Epithelial cell of esophagus (primary cell): ENCODE measurements around the gene TOR2A.

Experiments
- DNase-seq: peaks from one replicate; pipeline ENCODE4 v3.0.0; 2010; ENCODE audit warnings: low read depth
- H3K4me3 ChIP-seq: 2 replicates; pipeline ENCODE4 v1.5.1; 2011; ENCODE audit warnings: mild to moderate bottlenecking, low read length, control low read depth
- TF ChIP-seq, protein P1 (sequence below): IDR thresholded peaks from 2 replicates; pipeline ENCODE4 v1.5.1; 2011; ENCODE audit warnings: low read depth, mild to moderate bottlenecking, low read length, control low read depth, inconsistent platforms; ENCODE audit not compliant: insufficient read depth; ENCODE audit errors: missing control alignments

The TOR2A gene

GRCh38 chr9:127720031-127720864 is 14.8 kb downstream of the TOR2A start:
- TF ChIP-seq, protein P1, sequence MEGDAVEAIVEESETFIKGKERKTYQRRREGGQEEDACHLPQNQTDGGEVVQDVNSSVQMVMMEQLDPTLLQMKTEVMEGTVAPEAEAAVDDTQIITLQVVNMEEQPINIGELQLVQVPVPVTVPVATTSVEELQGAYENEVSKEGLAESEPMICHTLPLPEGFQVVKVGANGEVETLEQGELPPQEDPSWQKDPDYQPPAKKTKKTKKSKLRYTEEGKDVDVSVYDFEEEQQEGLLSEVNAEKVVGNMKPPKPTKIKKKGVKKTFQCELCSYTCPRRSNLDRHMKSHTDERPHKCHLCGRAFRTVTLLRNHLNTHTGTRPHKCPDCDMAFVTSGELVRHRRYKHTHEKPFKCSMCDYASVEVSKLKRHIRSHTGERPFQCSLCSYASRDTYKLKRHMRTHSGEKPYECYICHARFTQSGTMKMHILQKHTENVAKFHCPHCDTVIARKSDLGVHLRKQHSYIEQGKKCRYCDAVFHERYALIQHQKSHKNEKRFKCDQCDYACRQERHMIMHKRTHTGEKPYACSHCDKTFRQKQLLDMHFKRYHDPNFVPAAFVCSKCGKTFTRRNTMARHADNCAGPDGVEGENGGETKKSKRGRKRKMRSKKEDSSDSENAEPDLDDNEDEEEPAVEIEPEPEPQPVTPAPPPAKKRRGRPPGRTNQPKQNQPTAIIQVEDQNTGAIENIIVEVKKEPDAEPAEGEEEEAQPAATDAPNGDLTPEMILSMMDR, result no peak
- no peak overlapping the region for H3K4me3 ChIP-seq
- no peak for DNase-seq

- TF ChIP-seq, protein P1, result no peak
- no peak overlapping the region for H3K4me3 ChIP-seq
- no peak for DNase-seq
These were observed 17.3 kb downstream of the TOR2A start for GRCh38 chr9:127717766-127718165.

DNA sequence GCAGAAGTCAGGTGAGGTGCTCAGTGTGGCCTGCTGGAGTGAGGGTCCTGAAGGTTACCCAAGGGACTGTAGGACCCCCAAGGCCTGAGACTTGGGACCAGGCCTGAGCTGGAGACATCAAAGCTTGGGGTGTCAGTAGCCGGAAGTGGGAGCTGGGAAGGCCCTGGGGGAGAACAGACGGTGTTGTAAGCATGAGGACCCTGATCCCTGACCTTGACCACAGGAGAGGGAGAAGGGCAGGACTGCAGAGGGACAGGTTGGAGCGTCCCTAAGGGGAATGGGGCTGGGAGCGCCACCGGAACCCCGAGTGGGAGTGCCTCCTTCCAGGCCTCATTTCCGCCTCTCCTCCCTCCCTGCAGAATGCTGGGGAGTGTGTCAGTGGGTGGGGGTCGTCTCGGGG is 18.7 kb downstream of the TOR2A start:
- no peak for DNase-seq
- H3K4me3 ChIP-seq, result no peak overlapping the region
- TF ChIP-seq, protein P1, result no peak

DNA sequence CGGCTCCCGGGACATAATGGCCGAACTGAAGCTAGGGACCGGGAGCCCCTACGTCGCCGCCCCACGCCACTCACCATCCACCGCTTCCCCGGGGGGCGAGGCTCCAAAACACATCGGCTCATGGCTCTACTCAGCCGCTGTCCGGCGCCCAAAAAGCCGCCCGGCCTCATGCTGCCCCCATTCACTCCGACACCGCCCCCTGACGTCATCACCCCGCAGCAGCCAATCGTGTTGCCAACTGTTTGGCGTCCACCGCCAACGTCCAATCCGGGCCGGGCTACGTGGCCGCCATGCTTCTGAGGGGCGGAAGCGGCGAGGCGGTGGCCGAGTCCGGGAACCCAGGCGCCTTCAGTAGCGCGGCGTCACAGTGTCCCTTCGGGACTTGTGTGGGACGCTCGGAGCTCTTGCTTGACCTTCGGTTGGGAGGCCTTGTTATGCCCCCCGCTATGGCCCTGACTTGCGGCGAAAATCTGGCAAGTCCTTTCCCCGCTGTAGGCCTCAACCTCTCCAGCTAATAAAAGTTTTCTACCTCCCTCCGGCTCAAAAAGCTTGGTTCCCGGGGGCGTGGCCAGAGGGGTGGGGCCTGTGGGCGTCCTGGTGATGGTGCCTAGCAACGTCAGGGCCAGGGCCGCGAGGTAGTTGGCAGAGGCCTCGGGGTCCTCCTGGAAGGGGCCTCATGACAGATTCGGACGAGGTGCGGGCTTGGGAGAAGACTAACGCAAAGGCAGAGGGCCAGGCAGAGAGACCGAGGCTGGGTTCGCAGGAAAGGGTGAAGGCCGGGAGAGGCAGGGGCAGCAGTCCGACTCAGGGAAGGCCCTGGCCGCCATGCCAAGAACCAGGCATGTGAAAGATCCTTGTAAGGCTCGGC is 19.4 kb downstream of the TOR2A start, which contains the start of the genes PTRH1 and TTC16:
Gene PTRH1, minus strand, starts transcription at position 194 of the 868 bp plus-strand sequence. Its CDS starts 24 bp downstream, at position 170.
Gene TTC16, plus strand, starts transcription at position 610 of the 868 bp plus-strand sequence. Its CDS starts 67 bp downstream, at position 677.
- peak; percentile 97 for DNase-seq
- peak within 1 kb of the TSS; percentile 73 for H3K4me3 ChIP-seq
- TF ChIP-seq, protein P1, result no peak

DNA sequence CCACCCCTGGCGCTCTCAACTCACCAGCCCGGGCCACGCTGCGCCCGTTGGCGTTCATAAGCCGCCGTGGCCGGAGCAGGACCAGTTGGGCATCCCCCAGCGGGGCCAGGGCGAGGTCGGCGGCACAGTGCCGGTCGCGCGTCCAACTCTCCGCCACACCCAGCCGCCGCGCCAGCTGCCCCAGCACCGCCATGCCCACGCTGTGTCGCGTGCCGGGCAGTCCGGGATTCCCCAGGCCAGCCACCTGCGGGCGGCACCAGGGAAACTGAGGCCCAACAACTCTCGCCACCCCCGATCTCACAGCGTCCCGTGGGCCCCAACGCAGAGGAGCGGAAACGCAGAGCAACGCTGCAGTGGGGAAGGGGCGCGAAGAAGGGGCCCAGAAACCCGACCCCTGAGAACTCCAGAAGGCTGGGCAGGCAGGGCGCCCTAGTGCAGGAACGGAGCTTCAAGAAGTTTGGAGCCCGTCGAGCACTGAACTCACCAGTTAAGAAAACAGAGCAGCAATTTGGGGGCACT is 20.1 kb downstream of the TOR2A start:
- peak; percentile 27 for DNase-seq
- TF ChIP-seq, protein P1, result no peak
- peak overlapping the region; percentile 73 for H3K4me3 ChIP-seq

DNA sequence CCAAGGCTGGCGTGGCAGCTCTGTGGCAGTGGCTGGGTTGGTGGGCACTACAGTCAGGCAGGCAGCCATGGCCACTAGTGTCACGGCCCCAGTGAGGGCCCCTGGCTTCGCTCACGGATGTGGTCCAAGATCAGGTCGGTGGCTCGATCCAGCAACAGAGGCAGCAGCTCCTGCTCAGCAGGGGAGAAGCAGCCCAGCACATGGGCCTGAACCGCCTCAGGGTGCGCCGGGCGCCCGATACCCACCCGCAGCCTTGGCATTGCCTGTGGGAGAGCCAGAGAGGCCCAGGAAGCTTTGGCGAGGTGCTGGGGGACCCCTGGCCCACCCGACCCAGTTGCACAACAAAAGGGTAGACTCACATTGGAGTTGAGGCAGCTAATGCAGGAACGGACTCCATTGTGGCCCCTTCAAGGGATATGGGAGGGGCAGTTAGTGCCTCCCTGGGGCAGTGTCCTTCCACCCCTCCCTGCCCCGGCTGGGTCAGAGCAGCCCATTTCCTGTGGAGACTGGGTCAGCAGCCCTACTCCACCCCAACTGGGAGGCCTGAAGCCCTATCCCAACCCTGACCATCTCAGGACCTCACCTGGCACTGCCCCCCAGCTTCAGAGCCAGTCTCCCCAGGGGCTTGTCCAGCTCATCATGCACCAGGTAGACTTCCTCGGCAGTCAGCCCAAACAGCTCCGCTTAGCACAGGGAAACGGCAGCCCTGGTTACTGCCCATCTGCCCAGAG is 20.9 kb downstream of the TOR2A start:
- H3K4me3 ChIP-seq, result peak overlapping the region; percentile 73
- TF ChIP-seq, protein P1, result no peak

More for the DNA sequence above, 20.9 kb downstream of the TOR2A start:
- DNase-seq, result no peak
